Natural killer cell (primary cell): Measurements from ENCODE around the gene CDK14. TPM values are rescaled to one million over a fixed set of nuclear protein-coding genes. Genes with fewer than 3 reads are reported as not detected.

Experiments used
- ATAC-seq, 3 donors: fragments of 150-1000 bp in 2 of 3; fragments of 200-7000 bp in 1 of 3; cut with Tn5 transposase; 1 replicate in 1 of 3; 2 replicates in 2 of 3; pipeline ENCODE4 v1.10.0; 2021; ENCODE audit warnings: mild to moderate bottlenecking in 2 of 3, moderate library complexity in 2 of 3
- DNase-seq, 2 donors: peaks; one replicate each; pipeline versions ENCODE4 v3.0.0 to v3.0.0-alpha.2; 2013 to 2021; ENCODE audit warnings: mixed read lengths in 1 of 2
- H3K27ac ChIP-seq: one replicate; pipeline ENCODE4 v1.5.1; 2013; ENCODE audit warnings: mild to moderate bottlenecking, low read length
- H3K27me3 ChIP-seq: one replicate; pipeline ENCODE4 v1.6.1; 2013; ENCODE audit warnings: low read length; ENCODE audit not compliant: control insufficient read depth, insufficient read depth
- H3K36me3 ChIP-seq: one replicate; pipeline ENCODE4 v1.6.1; 2013; ENCODE audit warnings: low read length; ENCODE audit not compliant: control insufficient read depth, insufficient read depth
- H3K4me1 ChIP-seq: one replicate; pipeline ENCODE4 v1.6.1; 2013; ENCODE audit warnings: low read length; ENCODE audit not compliant: control insufficient read depth, insufficient read depth
- H3K4me3 ChIP-seq: one replicate; pipeline ENCODE4 v1.5.1; 2013; ENCODE audit warnings: low read length
- H3K9me3 ChIP-seq: one replicate; pipeline ENCODE4 v1.6.1; 2013; ENCODE audit warnings: low read length; ENCODE audit not compliant: control insufficient read depth, insufficient read depth
- H3K27ac Mint-ChIP-seq, 2 donors: one replicate each; pipeline ENCODE4 v1.8.0; 2022; ENCODE audit warnings: mild to moderate bottlenecking in 2 of 2, mixed read lengths in 2 of 2, moderate library complexity in 1 of 2
- H3K27me3 Mint-ChIP-seq, 2 donors: one replicate each; pipeline ENCODE4 v1.8.0; 2022; ENCODE audit warnings: low read depth in 2 of 2, mixed read lengths in 2 of 2
- H3K36me3 Mint-ChIP-seq: one replicate; pipeline ENCODE4 v1.8.0; 2022; ENCODE audit warnings: mixed read lengths
- H3K4me1 Mint-ChIP-seq, 2 donors: one replicate each; pipeline ENCODE4 v1.8.0; 2022; ENCODE audit warnings: mixed read lengths in 2 of 2
- H3K4me3 Mint-ChIP-seq: one replicate; pipeline ENCODE4 v1.8.0; 2022; ENCODE audit warnings: mild to moderate bottlenecking, moderate library complexity, mixed read lengths
- H3K9me3 Mint-ChIP-seq, 2 donors: one replicate each; pipeline ENCODE4 v1.8.0; 2022; ENCODE audit warnings: mixed read lengths in 2 of 2
- CTCF ChIP-seq: fragments of 200-600 bp; IDR thresholded peaks from one replicate; pipeline ENCODE4 v1.8.0; 2022; ENCODE audit warnings: antibody characterized with exemption
- WGBS: methylation state at CpG from one replicate; pipeline ENCODE4 v1.1.7; 2013; ENCODE audit warnings: missing lambda C conversion rate; ENCODE audit not compliant: insufficient coverage; 5-methylcytosine and 5-hydroxymethylcytosine counted together
- intact Hi-C: fragments of 100-400 bp; cut with micrococcal nuclease; formaldehyde crosslinking; loops from one replicate; pipeline ENCODE4 v1.14.2; 2022
- total RNA-seq, 4 donors: library from RNA; stranded (reverse); fragments of 120-200 nt in 1 of 4; gene quantifications; one replicate each; pipeline versions ENCODE4 v1.2.3 to v1.2.4, GENCODE V29; 2013 to 2022

The CDK14 gene
- total RNA-seq, 3 donors from 2014 or later (not counting 1 experiment from before 2014, with no cell fraction given): 1.2 to 12.5 (median 1.9) TPM

DNA sequence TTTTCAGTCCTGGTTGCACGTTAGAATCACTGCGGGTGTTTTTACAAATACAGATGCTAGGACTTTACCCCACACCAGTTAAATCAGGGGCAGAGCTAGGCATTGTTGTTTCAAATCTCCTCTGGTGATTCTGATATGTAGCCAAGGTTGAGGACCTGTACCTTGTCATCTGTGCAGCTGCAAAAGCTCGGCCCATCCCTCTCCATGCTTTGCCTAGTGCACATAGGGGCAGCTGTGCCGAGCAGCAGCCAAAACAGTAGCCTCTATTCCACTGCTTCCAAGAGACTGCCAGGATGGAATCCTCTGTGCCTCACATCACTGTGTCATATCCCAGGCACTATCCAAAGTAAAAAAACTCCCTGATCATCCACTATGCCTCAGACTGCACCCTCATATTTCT, 181.3 kb downstream of the CDK14 start:
- DNase-seq (no peak), ATAC-seq (no peak)
- Histone ChIP-seq H3K4me1 (no peaks in the 10 kb centered on the region), H3K27ac (no peak overlapping the region), H3K27me3 (no peaks in the 10 kb centered on the region), H3K4me3 (no peak overlapping the region), H3K9me3 (no peaks in the 10 kb centered on the region), H3K36me3 (no peaks in the 10 kb centered on the region)
- H3K36me3 Mint-ChIP-seq: no peaks in the 10 kb centered on the region
- no peaks in the 10 kb centered on the region for H3K4me1 Mint-ChIP-seq
- H3K4me3 Mint-ChIP-seq: no peak overlapping the region
- no peaks in the 10 kb centered on the region for H3K27me3 Mint-ChIP-seq
- 80% methylated on average over 4 of the region's 4 CpGs for WGBS
- peaks cover 1% of the 10 kb centered on the region in 2 donors for H3K9me3 Mint-ChIP-seq
- H3K27ac Mint-ChIP-seq: no peak overlapping the region
- TF ChIP-seq CTCF: no peak
- intact Hi-C loops: no loop called here

DNA sequence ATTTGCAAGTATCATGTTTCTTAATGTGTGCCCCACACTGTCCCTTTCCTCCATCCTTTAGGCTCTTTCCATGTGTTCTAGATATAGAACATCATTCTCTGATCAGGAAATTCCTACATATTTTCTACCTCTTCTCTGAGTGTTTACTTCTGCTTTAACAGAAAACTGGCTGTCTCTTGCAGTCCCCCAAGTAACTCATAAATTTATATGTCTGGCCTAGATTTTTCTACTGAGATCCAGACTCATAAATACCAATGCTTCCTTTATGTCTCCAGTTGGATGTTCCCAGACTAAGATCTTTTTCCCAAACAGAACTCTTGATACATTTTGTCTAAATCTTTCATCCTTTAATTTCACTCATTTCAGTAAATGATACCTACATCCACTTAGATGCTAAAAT, 181.8 kb downstream of the CDK14 start:
- TF ChIP-seq CTCF: no peak
- no peaks in the 10 kb centered on the region for H3K27me3 Mint-ChIP-seq
- intact Hi-C loops: no loop called here
- Histone ChIP-seq H3K4me1 (no peaks in the 10 kb centered on the region), H3K27ac (no peak overlapping the region), H3K9me3 (no peaks in the 10 kb centered on the region), H3K36me3 (no peaks in the 10 kb centered on the region), H3K4me3 (no peak overlapping the region), H3K27me3 (no peaks in the 10 kb centered on the region)
- no peak overlapping the region for H3K27ac Mint-ChIP-seq
- DNase-seq (no peak), ATAC-seq (no peak)
- no peaks in the 10 kb centered on the region for H3K9me3 Mint-ChIP-seq
- H3K4me3 Mint-ChIP-seq: no peak overlapping the region
- H3K36me3 Mint-ChIP-seq: no peaks in the 10 kb centered on the region
- no peaks in the 10 kb centered on the region for H3K4me1 Mint-ChIP-seq

- DNase-seq (no peak), ATAC-seq (no peak)
- H3K36me3 Mint-ChIP-seq: peaks cover 8% of the 10 kb centered on the region
- 75% methylated on average over 4 of the region's 4 CpGs for WGBS
- H3K4me3 Mint-ChIP-seq: no peak overlapping the region
- intact Hi-C loops: no loop called here
- Histone ChIP-seq H3K27ac (no peak overlapping the region), H3K4me1 (no peaks in the 10 kb centered on the region), H3K4me3 (no peak overlapping the region), H3K9me3 (no peaks in the 10 kb centered on the region), H3K36me3 (no peaks in the 10 kb centered on the region), H3K27me3 (no peaks in the 10 kb centered on the region)
- H3K9me3 Mint-ChIP-seq: peaks cover 14 to 15% of the 10 kb centered on the region in 2 donors
- no peaks in the 10 kb centered on the region for H3K27me3 Mint-ChIP-seq
- no peaks in the 10 kb centered on the region for H3K4me1 Mint-ChIP-seq
- no peak for TF ChIP-seq CTCF
- no peak overlapping the region for H3K27ac Mint-ChIP-seq
These were observed 191.9 kb downstream of the CDK14 start for GRCh38 chr7:90788052-90788451.

GRCh38 chr7:90789736-90790306, 193.7 kb downstream of the CDK14 start:
- Histone ChIP-seq H3K4me3 (no peak overlapping the region), H3K36me3 (no peaks in the 10 kb centered on the region), H3K4me1 (no peaks in the 10 kb centered on the region), H3K9me3 (peaks cover 12% of the 10 kb centered on the region), H3K27ac (no peak overlapping the region), H3K27me3 (no peaks in the 10 kb centered on the region)
- no peak for ATAC-seq
- no peak overlapping the region for H3K27ac Mint-ChIP-seq
- DNase-seq: no peak
- H3K4me3 Mint-ChIP-seq: no peak overlapping the region
- intact Hi-C loops: no loop called here
- no peak for TF ChIP-seq CTCF
- no CpG with 5 or more reads among the region's 1 CpG for WGBS
- no peaks in the 10 kb centered on the region for H3K27me3 Mint-ChIP-seq
- H3K36me3 Mint-ChIP-seq: peaks cover 17% of the 10 kb centered on the region
- peaks cover 11% of the 10 kb centered on the region in 2 donors for H3K9me3 Mint-ChIP-seq
- H3K4me1 Mint-ChIP-seq: no peaks in the 10 kb centered on the region
